Cardiac fibroblast (primary cell): Measurements from ENCODE around the gene DPF3.

ENCODE experiments used
- DNase-seq, 2 donors: peaks; one replicate each; pipeline versions ENCODE4 v3.0.0 to v3.0.0-alpha.2; 2010; ENCODE audit warnings: low read depth in 2 of 2
- H3K4me3 ChIP-seq, 2 donors: replicated peaks in 1 of 2; 1 replicate in 1 of 2; 2 replicates in 1 of 2; pipeline ENCODE4 v1.5.1; 2011; ENCODE audit warnings: low read depth in 2 of 2, low read length in 2 of 2, mild to moderate bottlenecking in 2 of 2, moderate library complexity in 1 of 2
- CTCF ChIP-seq: IDR thresholded peaks from one replicate; pipeline ENCODE4 v1.5.1; 2011; ENCODE audit warnings: low read depth, mild to moderate bottlenecking, low read length, inconsistent platforms

DPF3 gene

GRCh38 chr14:72608391-72609204 lies 285.3 kb downstream of the DPF3 start:
- no peak for TF ChIP-seq CTCF
- DNase-seq: peak; percentile 74 to 91

GRCh38 chr14:72607386-72608130 lies 286.3 kb downstream of the DPF3 start:
- DNase-seq: peak in 1 of 2 donors; percentile 14
- H3K4me3 ChIP-seq: no peak overlapping the region
- TF ChIP-seq CTCF: no peak

More at GRCh38 chr14:72608391-72609204, 285.3 kb downstream of the DPF3 start:
- H3K4me3 ChIP-seq: no peak overlapping the region

GRCh38 chr14:72606879-72607278 lies 287.0 kb downstream of the DPF3 start:
- DNase-seq: no peak
- TF ChIP-seq CTCF: no peak
- H3K4me3 ChIP-seq: no peak overlapping the region

GRCh38 chr14:72605921-72606220 lies 288.0 kb downstream of the DPF3 start:
- TF ChIP-seq CTCF: no peak
- H3K4me3 ChIP-seq: no peak overlapping the region
- no peak for DNase-seq

- TF ChIP-seq CTCF: no peak
- no peak overlapping the region for H3K4me3 ChIP-seq
- DNase-seq: no peak
These were observed 288.6 kb downstream of the DPF3 start for GRCh38 chr14:72605096-72605920.

- no peak for TF ChIP-seq CTCF
- DNase-seq: no peak
These were observed 289.8 kb downstream of the DPF3 start for GRCh38 chr14:72604133-72604532.

More at GRCh38 chr14:72604133-72604532, 289.8 kb downstream of the DPF3 start:
- H3K4me3 ChIP-seq: no peak overlapping the region
